Glutamatergic neuron (in vitro differentiated cells): ENCODE data around the gene ABLIM1. TPM values are rescaled to one million over a fixed set of nuclear protein-coding genes. Genes with fewer than 3 reads are reported as not detected.

Experiments
- DNase-seq: peaks from one replicate; pipeline ENCODE4 v3.0.0; 2022
- H3K27ac Mint-ChIP-seq: one replicate; pipeline ENCODE4 v1.8.0; 2020; ENCODE audit warnings: mild to moderate bottlenecking, mixed read lengths, inconsistent platforms; ENCODE audit not compliant: unreplicated experiment
- H3K27me3 Mint-ChIP-seq: one replicate; pipeline ENCODE4 v1.8.0; 2020; ENCODE audit warnings: mild to moderate bottlenecking, moderate library complexity, mixed read lengths, inconsistent platforms; ENCODE audit not compliant: unreplicated experiment
- H3K36me3 Mint-ChIP-seq: one replicate; pipeline ENCODE4 v1.8.0; 2020; ENCODE audit warnings: mild to moderate bottlenecking, mixed read lengths, inconsistent platforms; ENCODE audit not compliant: unreplicated experiment
- H3K4me1 Mint-ChIP-seq: one replicate; pipeline ENCODE4 v1.8.0; 2020; ENCODE audit warnings: mild to moderate bottlenecking, low read depth, mixed read lengths, inconsistent platforms; ENCODE audit not compliant: unreplicated experiment
- H3K4me3 Mint-ChIP-seq: one replicate; pipeline ENCODE4 v1.8.0; 2020; ENCODE audit warnings: mild to moderate bottlenecking, mixed read lengths, inconsistent platforms; ENCODE audit not compliant: unreplicated experiment
- H3K9me3 Mint-ChIP-seq: one replicate; pipeline ENCODE4 v1.8.0; 2020; ENCODE audit warnings: mild to moderate bottlenecking, moderate library complexity, mixed read lengths, inconsistent platforms; ENCODE audit not compliant: unreplicated experiment
- total RNA-seq: library from RNA; stranded (reverse); fragmentation: NEBNext Ultra II Directional; extraction: Animal tissue kit (Norgen Biotek cat#: 25700); gene quantifications from one replicate; pipeline ENCODE4 v1.2.1, GENCODE V29; 2021; ENCODE audit not compliant: unreplicated experiment
- TF ChIP-seq, protein P1 (sequence below): fragments of 200-600 bp; sonication (generic); IDR thresholded peaks from one replicate; pipeline ENCODE4 v1.5.0; 2021; ENCODE audit not compliant: partially characterized antibody, unreplicated experiment

The ABLIM1 gene
- total RNA-seq, 1 donor from 2014 or later, result 25.7 TPM

GRCh38 chr10:114519306-114519669, 138.8 kb downstream of the ABLIM1 start:
- no peak for DNase-seq
- TF ChIP-seq, protein P1, sequence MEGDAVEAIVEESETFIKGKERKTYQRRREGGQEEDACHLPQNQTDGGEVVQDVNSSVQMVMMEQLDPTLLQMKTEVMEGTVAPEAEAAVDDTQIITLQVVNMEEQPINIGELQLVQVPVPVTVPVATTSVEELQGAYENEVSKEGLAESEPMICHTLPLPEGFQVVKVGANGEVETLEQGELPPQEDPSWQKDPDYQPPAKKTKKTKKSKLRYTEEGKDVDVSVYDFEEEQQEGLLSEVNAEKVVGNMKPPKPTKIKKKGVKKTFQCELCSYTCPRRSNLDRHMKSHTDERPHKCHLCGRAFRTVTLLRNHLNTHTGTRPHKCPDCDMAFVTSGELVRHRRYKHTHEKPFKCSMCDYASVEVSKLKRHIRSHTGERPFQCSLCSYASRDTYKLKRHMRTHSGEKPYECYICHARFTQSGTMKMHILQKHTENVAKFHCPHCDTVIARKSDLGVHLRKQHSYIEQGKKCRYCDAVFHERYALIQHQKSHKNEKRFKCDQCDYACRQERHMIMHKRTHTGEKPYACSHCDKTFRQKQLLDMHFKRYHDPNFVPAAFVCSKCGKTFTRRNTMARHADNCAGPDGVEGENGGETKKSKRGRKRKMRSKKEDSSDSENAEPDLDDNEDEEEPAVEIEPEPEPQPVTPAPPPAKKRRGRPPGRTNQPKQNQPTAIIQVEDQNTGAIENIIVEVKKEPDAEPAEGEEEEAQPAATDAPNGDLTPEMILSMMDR, result no peak
- no peak overlapping the region for H3K4me3 Mint-ChIP-seq
- H3K4me1 Mint-ChIP-seq, result peaks cover 6% of the 10 kb centered on the region
- H3K27me3 Mint-ChIP-seq, result no peaks in the 10 kb centered on the region
- no peaks in the 10 kb centered on the region for H3K9me3 Mint-ChIP-seq
- no peak overlapping the region for H3K27ac Mint-ChIP-seq
- H3K36me3 Mint-ChIP-seq, result no peaks in the 10 kb centered on the region

GRCh38 chr10:114518401-114519305, 139.4 kb downstream of the ABLIM1 start:
- TF ChIP-seq, protein P1, result no peak
- no peak for DNase-seq
- peaks cover under 1% of the 10 kb centered on the region for H3K4me1 Mint-ChIP-seq
- no peaks in the 10 kb centered on the region for H3K27me3 Mint-ChIP-seq
- H3K4me3 Mint-ChIP-seq, result no peak overlapping the region
- H3K27ac Mint-ChIP-seq, result no peak overlapping the region
- H3K36me3 Mint-ChIP-seq, result no peaks in the 10 kb centered on the region
- no peaks in the 10 kb centered on the region for H3K9me3 Mint-ChIP-seq

DNA sequence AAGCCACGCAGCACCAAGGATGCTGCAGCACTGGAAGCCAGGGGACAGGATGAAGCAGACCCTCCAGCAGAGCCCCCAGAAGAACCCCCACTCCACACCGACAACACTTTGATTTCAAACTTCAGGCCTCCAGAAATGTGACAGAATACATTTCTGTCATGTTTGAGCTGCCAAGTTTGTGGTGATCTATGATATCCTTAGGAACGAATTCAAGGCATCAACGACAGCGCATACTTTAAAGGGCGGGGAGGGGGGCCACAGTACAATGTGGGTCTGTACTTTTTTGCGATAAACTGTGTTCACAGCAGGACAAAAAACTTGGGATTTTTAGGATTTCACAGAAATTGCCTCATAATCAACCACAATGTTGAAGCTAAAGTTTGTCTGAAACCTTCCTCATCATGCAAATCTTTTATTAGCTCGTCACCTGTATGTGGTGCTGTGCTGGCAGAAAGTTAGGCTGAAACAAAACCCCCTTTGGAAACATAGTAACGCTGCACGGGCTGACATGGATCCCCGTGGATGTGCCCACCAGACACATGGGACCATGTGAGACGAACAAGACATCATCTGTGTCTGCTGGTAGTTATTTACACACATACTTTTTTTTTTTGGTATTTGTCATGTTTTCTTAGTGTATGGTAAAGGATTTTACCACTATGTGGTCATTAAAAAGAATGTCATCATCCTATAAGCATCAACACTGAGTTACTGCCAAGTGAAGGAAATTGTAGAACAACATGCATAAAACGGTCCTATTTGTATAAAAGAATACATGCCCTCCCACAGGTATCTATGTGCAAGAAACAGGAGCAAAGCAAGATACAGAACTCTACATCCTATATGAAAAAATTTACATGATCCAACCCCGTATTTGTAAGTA, 140.5 kb downstream of the ABLIM1 start:
- DNase-seq, result no peak
- no peak overlapping the region for H3K4me3 Mint-ChIP-seq
- H3K9me3 Mint-ChIP-seq, result no peaks in the 10 kb centered on the region
- no peaks in the 10 kb centered on the region for H3K4me1 Mint-ChIP-seq
- TF ChIP-seq, protein P1, result no peak
- no peak overlapping the region for H3K27ac Mint-ChIP-seq
- H3K36me3 Mint-ChIP-seq, result no peaks in the 10 kb centered on the region
- H3K27me3 Mint-ChIP-seq, result no peaks in the 10 kb centered on the region

GRCh38 chr10:114516356-114516755, 141.7 kb downstream of the ABLIM1 start:
- H3K36me3 Mint-ChIP-seq, result no peaks in the 10 kb centered on the region
- no peak for DNase-seq
- no peaks in the 10 kb centered on the region for H3K4me1 Mint-ChIP-seq
- H3K9me3 Mint-ChIP-seq, result no peaks in the 10 kb centered on the region
- H3K27ac Mint-ChIP-seq, result no peak overlapping the region
- TF ChIP-seq, protein P1, result no peak
- H3K27me3 Mint-ChIP-seq, result no peaks in the 10 kb centered on the region
- H3K4me3 Mint-ChIP-seq, result no peak overlapping the region
